H9 (cell line): ENCODE data around the gene RNASE9. TPM values are rescaled to one million over a fixed set of nuclear protein-coding genes. Genes with fewer than 3 reads are reported as not detected.
A peak's percentile ranks its signal among the peaks of the same experiment; 100 is the strongest.
"Not testable (repeated sequence)": the region's sequence is repeated elsewhere in the genome, so short reads cannot be mapped to it uniquely, and the experiment has no call there.

Experiments
- DNase-seq: peaks from one replicate; pipeline ENCODE4 v3.0.0-alpha.2; 2017
- H2AFZ ChIP-seq: one replicate; pipeline ENCODE4 v1.6.1; 2013; ENCODE audit warnings: mild to moderate bottlenecking, low read length, control low read depth, moderate library complexity
- H2AK5ac ChIP-seq: 2 replicates; pipeline ENCODE4 v1.6.1; 2013; ENCODE audit warnings: low read length, control low read depth, mixed read lengths; ENCODE audit not compliant: insufficient read length
- H2BK120ac ChIP-seq: one replicate; pipeline ENCODE4 v1.6.1; 2013; ENCODE audit warnings: low read depth, mild to moderate bottlenecking, low read length, control low read depth, inconsistent platforms; ENCODE audit not compliant: poor library complexity, severe bottlenecking
- H2BK12ac ChIP-seq: 2 replicates; pipeline ENCODE4 v1.6.1; 2013; ENCODE audit warnings: low read length, control low read depth, mixed read lengths, low read depth; ENCODE audit not compliant: insufficient read length
- H2BK15ac ChIP-seq: 2 replicates; pipeline ENCODE4 v1.6.1; 2013; ENCODE audit warnings: low read depth, low read length, control low read depth
- H2BK20ac ChIP-seq: one replicate; pipeline ENCODE4 v1.6.1; 2013; ENCODE audit warnings: low read depth, mild to moderate bottlenecking, low read length, control low read depth, inconsistent platforms; ENCODE audit not compliant: poor library complexity, severe bottlenecking
- H2BK5ac ChIP-seq: 2 replicates; pipeline ENCODE4 v1.6.1; 2013; ENCODE audit warnings: low read length, control low read depth, mixed read lengths; ENCODE audit not compliant: insufficient read length
- H3K14ac ChIP-seq: 2 replicates; pipeline ENCODE4 v1.6.1; 2013; ENCODE audit warnings: low read length, control low read depth; ENCODE audit not compliant: insufficient read depth
- H3K18ac ChIP-seq: 2 replicates; pipeline ENCODE4 v1.6.1; 2013; ENCODE audit warnings: low read depth, mild to moderate bottlenecking, mixed read lengths, low read length, control low read depth; ENCODE audit not compliant: insufficient read length
- H3K23ac ChIP-seq: 2 replicates; pipeline ENCODE4 v1.6.1; 2013; ENCODE audit warnings: low read length, control low read depth, mixed read lengths, low read depth; ENCODE audit not compliant: insufficient read length
- H3K23me2 ChIP-seq: 2 replicates; pipeline ENCODE4 v1.6.1; 2013; ENCODE audit warnings: low read depth, mild to moderate bottlenecking, mixed read lengths, low read length, control low read depth; ENCODE audit not compliant: insufficient read length, poor library complexity, severe bottlenecking
- H3K27ac ChIP-seq: 2 replicates; pipeline ENCODE4 v1.5.1; 2013; ENCODE audit warnings: low read length, control low read depth, mixed read lengths, low read depth; ENCODE audit not compliant: insufficient read length
- H3K27me3 ChIP-seq: 2 replicates; pipeline ENCODE4 v1.6.1; 2013; ENCODE audit warnings: low read length, control low read depth, inconsistent platforms; ENCODE audit not compliant: insufficient read depth
- H3K4ac ChIP-seq: 2 replicates; pipeline ENCODE4 v1.6.1; 2013; ENCODE audit warnings: low read depth, mild to moderate bottlenecking, control low read depth, inconsistent platforms, low read length, moderate library complexity
- H3K4me1 ChIP-seq: 2 replicates; pipeline ENCODE4 v1.6.1; 2013; ENCODE audit warnings: low read length, control low read depth, inconsistent platforms; ENCODE audit not compliant: insufficient read depth
- H3K4me2 ChIP-seq: 2 replicates; pipeline ENCODE4 v1.6.1; 2013; ENCODE audit warnings: low read length, control low read depth, mixed read lengths; ENCODE audit not compliant: insufficient read length, insufficient read depth
- H3K56ac ChIP-seq: 2 replicates; pipeline ENCODE4 v1.6.1; 2013; ENCODE audit warnings: low read depth, mild to moderate bottlenecking, mixed read lengths, low read length, control low read depth; ENCODE audit not compliant: insufficient read length
- H3K79me1 ChIP-seq: 2 replicates; pipeline ENCODE4 v1.6.1; 2013; ENCODE audit warnings: low read depth, mild to moderate bottlenecking, moderate library complexity, low read length, control low read depth, inconsistent platforms; ENCODE audit not compliant: insufficient read depth, poor library complexity, severe bottlenecking
- H3K79me2 ChIP-seq: 2 replicates; pipeline ENCODE4 v1.6.1; 2013; ENCODE audit warnings: low read length, control low read depth, inconsistent platforms; ENCODE audit not compliant: insufficient read depth
- H3K9ac ChIP-seq: 2 replicates; pipeline ENCODE4 v1.6.1; 2013; ENCODE audit warnings: low read length, control low read depth, mixed read lengths; ENCODE audit not compliant: insufficient read length; ENCODE audit errors: extremely low read depth
- H3K9me3 ChIP-seq: one replicate; pipeline ENCODE4 v1.6.1; 2013; ENCODE audit warnings: low read depth, low read length, inconsistent platforms; ENCODE audit not compliant: control insufficient read depth
- H3T11ph ChIP-seq: one replicate; pipeline ENCODE4 v1.6.1; 2013; ENCODE audit warnings: mild to moderate bottlenecking, low read length, control low read depth, inconsistent platforms
- H4K20me1 ChIP-seq: one replicate; pipeline ENCODE4 v1.6.1; 2013; ENCODE audit not compliant: control insufficient read depth, insufficient read length, insufficient read depth
- H4K5ac ChIP-seq: 2 replicates; pipeline ENCODE4 v1.6.1; 2013; ENCODE audit warnings: low read depth, mild to moderate bottlenecking, mixed read lengths, low read length, control low read depth; ENCODE audit not compliant: insufficient read length
- H4K8ac ChIP-seq: replicated peaks from 2 replicates; pipeline ENCODE4 v1.6.1; 2013; ENCODE audit warnings: low read length, control low read depth, mixed read lengths, low read depth; ENCODE audit not compliant: insufficient read length
- H4K91ac ChIP-seq: 2 replicates; pipeline ENCODE4 v1.6.1; 2013; ENCODE audit warnings: low read depth, mild to moderate bottlenecking, moderate library complexity, mixed read lengths, low read length, control low read depth; ENCODE audit not compliant: insufficient read length
- H3K27ac Mint-ChIP-seq, 3 experiments: 2 replicates in 2 of 3; 3 replicates in 1 of 3; pipeline ENCODE4 v1.8.0; 2020 to 2021; ENCODE audit warnings: mixed read lengths in 3 of 3, mild to moderate bottlenecking in 1 of 3, moderate library complexity in 1 of 3
- H3K27me3 Mint-ChIP-seq: 2 replicates; pipeline ENCODE4 v1.8.0; 2021; ENCODE audit warnings: low read depth, mild to moderate bottlenecking, moderate library complexity, mixed read lengths
- H3K36me3 Mint-ChIP-seq, 3 experiments: 2 replicates in 2 of 3; 3 replicates in 1 of 3; pipeline ENCODE4 v1.8.0; 2020 to 2021; ENCODE audit warnings: low read depth in 3 of 3, mixed read lengths in 3 of 3; ENCODE audit not compliant: insufficient read depth in 1 of 3
- H3K4me1 Mint-ChIP-seq, 2 experiments: 2 replicates each; pipeline ENCODE4 v1.8.0; 2020; ENCODE audit warnings: mixed read lengths in 2 of 2
- H3K4me3 Mint-ChIP-seq, 2 experiments: 2 replicates in 1 of 2; 3 replicates in 1 of 2; pipeline ENCODE4 v1.8.0; 2020 to 2021; ENCODE audit warnings: mild to moderate bottlenecking in 2 of 2, mixed read lengths in 2 of 2, moderate library complexity in 1 of 2
- H3K9me3 Mint-ChIP-seq, 2 experiments: 2 replicates in 1 of 2; 3 replicates in 1 of 2; pipeline ENCODE4 v1.8.0; 2020; ENCODE audit warnings: mild to moderate bottlenecking in 2 of 2, mixed read lengths in 2 of 2, moderate library complexity in 1 of 2
- WGBS: extraction: QIAGEN DNeasy Blood & Tissue Kit; methylation state at CpG from one replicate; pipeline ENCODE4 v1.1.7; 2013; ENCODE audit warnings: missing lambda C conversion rate, low lambda C conversion rate, mixed read lengths; ENCODE audit not compliant: insufficient read length; ENCODE audit errors: extremely low coverage; 5-methylcytosine and 5-hydroxymethylcytosine counted together
- total RNA-seq: library from RNA; stranded (reverse); gene quantifications from 2 replicates; pipeline ENCODE4 v1.2.1, GENCODE V29; 2021
- TF ChIP-seq, protein P1 (sequence below): fragments of 200-600 bp; sonication (generic); conservative IDR thresholded peaks from 3 replicates; pipeline ENCODE4 v1.8.0; 2021; ENCODE audit warnings: antibody characterized with exemption, mild to moderate bottlenecking

Gene RNASE9
- total RNA-seq, 1 experiment from 2014 or later = not detected

DNA sequence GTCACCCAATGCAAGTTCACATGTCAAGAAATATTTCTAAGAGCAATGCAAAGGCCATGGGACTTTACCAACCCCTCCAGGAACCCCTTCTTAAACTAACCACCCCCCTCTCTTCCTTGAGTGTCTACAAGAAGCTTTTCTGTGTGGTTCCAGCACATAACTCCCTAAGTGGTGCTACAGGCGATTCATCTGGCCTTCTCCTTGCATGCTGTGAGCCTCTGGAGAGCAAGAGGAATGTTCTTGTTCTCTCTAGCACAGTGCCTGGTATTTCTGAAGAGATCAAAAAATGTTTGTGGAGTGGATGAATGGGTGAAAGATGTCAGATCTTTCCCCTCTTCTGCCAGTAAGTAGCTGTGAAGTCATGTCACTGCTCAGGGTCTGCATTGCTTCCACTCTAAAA is 36.3 kb upstream of the RNASE9 start:
- H4K8ac ChIP-seq = no peak overlapping the region

DNA sequence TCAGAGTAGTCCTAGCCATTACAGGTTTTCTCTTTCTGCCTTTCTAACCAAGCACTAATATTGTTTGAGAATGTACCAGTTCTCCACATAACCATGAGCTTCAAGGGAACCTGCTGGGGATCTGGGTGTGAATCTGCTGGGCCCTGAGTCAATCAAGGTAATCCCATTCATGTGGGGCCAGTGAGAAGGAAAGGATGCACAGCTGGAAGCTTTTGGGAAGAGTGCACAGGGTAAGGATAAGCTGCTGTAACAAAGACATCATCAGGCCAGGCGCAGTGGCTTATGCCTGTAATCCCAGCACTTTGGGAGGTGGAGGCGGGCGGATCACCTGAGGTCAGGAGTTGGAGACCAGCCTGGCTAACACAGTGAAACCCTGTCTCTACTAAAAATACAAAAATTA is 34.9 kb upstream of the RNASE9 start:
- WGBS = no CpG with 5 or more reads among the region's 3 CpGs
- not testable (repeated sequence) for H3K27ac Mint-ChIP-seq, H3K27me3 Mint-ChIP-seq, H2BK20ac ChIP-seq, H3K4me1 ChIP-seq, H3K27me3 ChIP-seq, H4K91ac ChIP-seq, H3K14ac ChIP-seq, H2BK12ac ChIP-seq, H3T11ph ChIP-seq, DNase-seq, H2BK15ac ChIP-seq, H3K27ac ChIP-seq, H4K5ac ChIP-seq, H2AK5ac ChIP-seq, H3K9me3 ChIP-seq, H4K20me1 ChIP-seq, H2BK5ac ChIP-seq, H3K56ac ChIP-seq, H3K9ac ChIP-seq, H3K36me3 Mint-ChIP-seq, H3K4ac ChIP-seq, H3K79me1 ChIP-seq, H2BK120ac ChIP-seq, H3K4me2 ChIP-seq, H3K9me3 Mint-ChIP-seq, H3K79me2 ChIP-seq, H3K4me1 Mint-ChIP-seq, H2AFZ ChIP-seq, H3K18ac ChIP-seq, H3K23me2 ChIP-seq, H3K4me3 Mint-ChIP-seq, H4K8ac ChIP-seq, H3K23ac ChIP-seq

More for the DNA sequence above, 36.3 kb upstream of the RNASE9 start:
- H4K20me1 ChIP-seq = no peaks in the 10 kb centered on the region
- Mint-ChIP-seq H3K4me1 (peaks cover 4 to 7% of the 10 kb centered on the region in 2 experiments; a peak in 2 of 4 replicates), H3K4me3 (no peak overlapping the region), H3K27ac (peak overlapping the region in 1 of 3 experiments; percentile 15; a peak in 1 of 7 replicates), H3K27me3 (no peaks in the 10 kb centered on the region), H3K36me3 (peaks cover 0 to 4% (median 0%) of the 10 kb centered on the region in 3 experiments; a peak in 2 of 7 replicates), H3K9me3 (no peaks in the 10 kb centered on the region; a peak in 3 of 5 replicates)
- H3K18ac ChIP-seq = no peak overlapping the region
- H2BK5ac ChIP-seq = no peak overlapping the region
- H2BK12ac ChIP-seq = no peak overlapping the region
- no peaks in the 10 kb centered on the region for H3K23me2 ChIP-seq
- H3K79me1 ChIP-seq = no peaks in the 10 kb centered on the region
- no peak overlapping the region for H3K23ac ChIP-seq
- H2BK120ac ChIP-seq = no peak overlapping the region
- WGBS = no CpG with 5 or more reads among the region's 1 CpG
- no peak overlapping the region for H3K4me2 ChIP-seq
- no peak overlapping the region for H3K14ac ChIP-seq
- H3K9me3 ChIP-seq = no peaks in the 10 kb centered on the region
- no peaks in the 10 kb centered on the region for H3K4me1 ChIP-seq
- no peak overlapping the region for H4K91ac ChIP-seq
- no peak overlapping the region for H3K4ac ChIP-seq
- no peak overlapping the region for H2BK15ac ChIP-seq
- no peak overlapping the region for H3K56ac ChIP-seq
- H3K27me3 ChIP-seq = no peaks in the 10 kb centered on the region
- no peak overlapping the region for H3K9ac ChIP-seq
- TF ChIP-seq, protein P1, sequence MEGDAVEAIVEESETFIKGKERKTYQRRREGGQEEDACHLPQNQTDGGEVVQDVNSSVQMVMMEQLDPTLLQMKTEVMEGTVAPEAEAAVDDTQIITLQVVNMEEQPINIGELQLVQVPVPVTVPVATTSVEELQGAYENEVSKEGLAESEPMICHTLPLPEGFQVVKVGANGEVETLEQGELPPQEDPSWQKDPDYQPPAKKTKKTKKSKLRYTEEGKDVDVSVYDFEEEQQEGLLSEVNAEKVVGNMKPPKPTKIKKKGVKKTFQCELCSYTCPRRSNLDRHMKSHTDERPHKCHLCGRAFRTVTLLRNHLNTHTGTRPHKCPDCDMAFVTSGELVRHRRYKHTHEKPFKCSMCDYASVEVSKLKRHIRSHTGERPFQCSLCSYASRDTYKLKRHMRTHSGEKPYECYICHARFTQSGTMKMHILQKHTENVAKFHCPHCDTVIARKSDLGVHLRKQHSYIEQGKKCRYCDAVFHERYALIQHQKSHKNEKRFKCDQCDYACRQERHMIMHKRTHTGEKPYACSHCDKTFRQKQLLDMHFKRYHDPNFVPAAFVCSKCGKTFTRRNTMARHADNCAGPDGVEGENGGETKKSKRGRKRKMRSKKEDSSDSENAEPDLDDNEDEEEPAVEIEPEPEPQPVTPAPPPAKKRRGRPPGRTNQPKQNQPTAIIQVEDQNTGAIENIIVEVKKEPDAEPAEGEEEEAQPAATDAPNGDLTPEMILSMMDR = no peak
- no peak overlapping the region for H2AFZ ChIP-seq
- no peak for DNase-seq
- H4K5ac ChIP-seq = no peak overlapping the region
- no peak overlapping the region for H3K27ac ChIP-seq
- no peak overlapping the region for H2BK20ac ChIP-seq
- H2AK5ac ChIP-seq = no peak overlapping the region
- no peak overlapping the region for H3T11ph ChIP-seq
- no peaks in the 10 kb centered on the region for H3K79me2 ChIP-seq
